Naive thymus-derived CD4-positive, alpha-beta T cell (primary cell): ENCODE data around the gene CCDC12. TPM values are rescaled to one million over a fixed set of nuclear protein-coding genes. Genes with fewer than 3 reads are reported as not detected.

Source experiments
- ATAC-seq: fragments of 150-1000 bp; cut with Tn5 transposase; 2 replicates; pipeline ENCODE4 v1.10.0; 2021; ENCODE audit warnings: mild to moderate bottlenecking, moderate library complexity
- CTCF ChIA-PET: fragments of 350-600 bp; sonication (Branson Sonifier 250); formaldehyde crosslinking; loops from one replicate; lab custom pipeline; 2021; ENCODE audit warnings: antibody characterized with exemption; lab: Charles Lee
- POLR2A ChIA-PET: fragments of 350-600 bp; sonication (Branson Sonifier 250); formaldehyde crosslinking; loops from one replicate; lab custom pipeline; 2021; ENCODE audit warnings: antibody characterized with exemption, inconsistent platforms; lab: Charles Lee
- DNase-seq, 9 donors: peaks; one replicate each; pipeline versions ENCODE4 v3.0.0 to v3.0.0-alpha.2; 2020 to 2022; ENCODE audit warnings: mixed read lengths in 1 of 9
- H3K27ac ChIP-seq: one replicate; pipeline ENCODE4 v1.7.0; 2013; ENCODE audit warnings: mild to moderate bottlenecking, low read depth, low read length, moderate library complexity
- H3K27me3 ChIP-seq, 2 donors: one replicate each; pipeline ENCODE4 v1.7.0; 2013; ENCODE audit warnings: low read length in 2 of 2, mild to moderate bottlenecking in 2 of 2, moderate library complexity in 2 of 2; ENCODE audit not compliant: control insufficient read depth in 2 of 2, insufficient read depth in 2 of 2
- H3K36me3 ChIP-seq, 3 experiments: 1 replicate in 2 of 3; 2 replicates in 1 of 3; pipeline ENCODE4 v1.7.0; 2013; ENCODE audit warnings: low read length in 3 of 3, mild to moderate bottlenecking in 3 of 3, moderate library complexity in 1 of 3; ENCODE audit not compliant: insufficient read depth in 3 of 3, control insufficient read depth in 2 of 3
- H3K4me1 ChIP-seq, 2 donors: one replicate each; pipeline ENCODE4 v1.7.0; 2013; ENCODE audit warnings: low read length in 2 of 2, mild to moderate bottlenecking in 2 of 2, moderate library complexity in 1 of 2; ENCODE audit not compliant: control insufficient read depth in 2 of 2, insufficient read depth in 2 of 2
- H3K4me3 ChIP-seq: 2 replicates; pipeline ENCODE4 v1.7.0; 2013; ENCODE audit warnings: mild to moderate bottlenecking, low read length
- H3K9me3 ChIP-seq, 3 experiments: 1 replicate in 2 of 3; 2 replicates in 1 of 3; pipeline ENCODE4 v1.7.0; 2013; ENCODE audit warnings: low read length in 3 of 3; ENCODE audit not compliant: control insufficient read depth in 2 of 3
- H3K27ac Mint-ChIP-seq, 9 donors: one replicate each; pipeline ENCODE4 v1.8.0; 2020 to 2022; ENCODE audit warnings: mixed read lengths in 9 of 9, mild to moderate bottlenecking in 8 of 9, moderate library complexity in 5 of 9, inconsistent platforms in 2 of 9
- H3K27me3 Mint-ChIP-seq, 5 donors: one replicate each; pipeline ENCODE4 v1.8.0; 2021 to 2022; ENCODE audit warnings: mixed read lengths in 5 of 5, mild to moderate bottlenecking in 1 of 5
- H3K36me3 Mint-ChIP-seq, 5 donors: one replicate each; pipeline ENCODE4 v1.8.0; 2020 to 2022; ENCODE audit warnings: mixed read lengths in 5 of 5, mild to moderate bottlenecking in 3 of 5, inconsistent platforms in 1 of 5
- H3K4me1 Mint-ChIP-seq, 7 donors: one replicate each; pipeline ENCODE4 v1.8.0; 2020 to 2022; ENCODE audit warnings: mixed read lengths in 7 of 7, mild to moderate bottlenecking in 3 of 7, inconsistent platforms in 1 of 7
- H3K4me3 Mint-ChIP-seq, 10 donors: one replicate each; pipeline ENCODE4 v1.8.0; 2020 to 2022; ENCODE audit warnings: mild to moderate bottlenecking in 10 of 10, mixed read lengths in 10 of 10, moderate library complexity in 6 of 10, inconsistent platforms in 2 of 10
- H3K9me3 Mint-ChIP-seq, 11 donors: one replicate each; pipeline ENCODE4 v1.8.0; 2020 to 2022; ENCODE audit warnings: mixed read lengths in 11 of 11, mild to moderate bottlenecking in 4 of 11, inconsistent platforms in 1 of 11, moderate library complexity in 1 of 11
- intact Hi-C, 2 donors: fragments of 100-400 bp; cut with micrococcal nuclease; formaldehyde crosslinking; loops; one replicate each; pipeline ENCODE4 v1.15.1; 2023
- polyA plus RNA-seq, 2 donors: library from polyadenylated mRNA; unstranded; fragments of 300-500 nt; fragmentation: Illumina TruSeq; gene quantifications; one replicate each; pipeline ENCODE4 v1.2.3, GENCODE V29; 2021
- total RNA-seq, 6 experiments: library from RNA in 5 of 6; stranded (reverse) in 5 of 6; gene quantifications; 1 replicate in 5 of 6; 2 replicates in 1 of 6; pipeline ENCODE4 v1.2.3 and lab custom pipeline; 2021 to 2026

Gene CCDC12
- total and polyA plus RNA-seq, 7 experiments from 2014 or later: 51.6 to 115 (median 60.2) TPM

- Mint-ChIP-seq H3K36me3 (peaks cover 9 to 45% (median 22%) of the 10 kb centered on the region in 5 donors), H3K9me3 (peaks cover 0 to 12% (median 0%) of the 10 kb centered on the region in 11 donors), H3K27me3 (no peaks in the 10 kb centered on the region), H3K27ac (peak overlapping the region in 3 of 9 donors; percentile 11 to 45 (median 38)), H3K4me3 (no peak overlapping the region), H3K4me1 (peaks cover 20 to 51% (median 39%) of the 10 kb centered on the region in 7 donors)
- DNase-seq: no peak
- Histone ChIP-seq H3K27me3 (no peaks in the 10 kb centered on the region), H3K4me1 (peaks cover 23 to 38% of the 10 kb centered on the region in 2 donors), H3K9me3 (no peaks in the 10 kb centered on the region), H3K4me3 (no peak overlapping the region), H3K27ac (no peak overlapping the region), H3K36me3 (peaks cover 27 to 68% (median 30%) of the 10 kb centered on the region in 3 experiments)
- ATAC-seq: no peak
- intact Hi-C loops: loop anchor here in 1 of 2 donors (1.0 to 5.0 kb wide), 2 partner anchors 52 to 73 kb away; partner anchors contain the start of genes CCDC12 and NBEAL2
- CTCF ChIA-PET: no interaction called here
- POLR2A ChIA-PET: no interaction called here
These were observed 51.5 kb downstream of the CCDC12 start for GRCh38 chr3:46924921-46925584.

- no peaks in the 10 kb centered on the region for H3K27me3 Mint-ChIP-seq
- ATAC-seq (peak; percentile 61), DNase-seq (peak in 6 of 9 donors; percentile 18 to 52 (median 44))
- H3K36me3 Mint-ChIP-seq: peaks cover 15 to 51% (median 26%) of the 10 kb centered on the region in 5 donors
- peaks cover 0 to 6% (median 0%) of the 10 kb centered on the region in 11 donors for H3K9me3 Mint-ChIP-seq
- ChIA-PET CTCF (interaction anchor here (1.2 to 2.3 kb wide), 3 partner anchors 51 to 75 kb away, joined by 3 to 15 read pairs (median 6); no protein-coding TSS in a partner anchor), POLR2A (interaction anchor here (1.3 kb wide), 1 partner anchor 12 kb away, joined by 4 read pairs; no protein-coding TSS in a partner anchor)
- H3K4me3 ChIP-seq: no peak overlapping the region
- intact Hi-C loops: loop anchor here (1.0 to 2.0 kb wide), 2 partner anchors 75 to 401 kb away; no protein-coding TSS in a partner anchor
- H3K9me3 ChIP-seq: no peaks in the 10 kb centered on the region
- peak overlapping the region in 5 of 9 donors; percentile 31 to 54 (median 43) for H3K27ac Mint-ChIP-seq
- H3K4me1 Mint-ChIP-seq: peaks cover 13 to 40% (median 28%) of the 10 kb centered on the region in 7 donors
- no peak overlapping the region for H3K27ac ChIP-seq
- no peak overlapping the region for H3K4me3 Mint-ChIP-seq
- peaks cover 27 to 81% (median 30%) of the 10 kb centered on the region in 3 experiments for H3K36me3 ChIP-seq
- H3K4me1 ChIP-seq: peaks cover 19 to 30% of the 10 kb centered on the region in 2 donors
- H3K27me3 ChIP-seq: no peaks in the 10 kb centered on the region
These were observed 52.8 kb downstream of the CCDC12 start for GRCh38 chr3:46923559-46924350.

GRCh38 chr3:46922871-46923558 lies 53.5 kb downstream of the CCDC12 start:
- CTCF ChIA-PET: interaction anchor here (1.2 to 2.3 kb wide), 3 partner anchors 52 to 75 kb away, joined by 3 to 15 read pairs (median 6); no protein-coding TSS in a partner anchor
- intact Hi-C loops: loop anchor here (1.0 to 2.0 kb wide), 2 partner anchors 75 to 402 kb away; no protein-coding TSS in a partner anchor
- ATAC-seq: no peak

GRCh38 chr3:46922426-46922825 lies 54.1 kb downstream of the CCDC12 start:
- Histone ChIP-seq H3K27ac (no peak overlapping the region), H3K4me3 (no peak overlapping the region), H3K36me3 (peaks cover 27 to 93% (median 30%) of the 10 kb centered on the region in 3 experiments), H3K9me3 (no peaks in the 10 kb centered on the region), H3K27me3 (no peaks in the 10 kb centered on the region), H3K4me1 (peaks cover 11 to 17% of the 10 kb centered on the region in 2 donors)
- ChIA-PET CTCF (interaction anchor here (1.5 to 2.3 kb wide), 2 partner anchors 52 to 76 kb away, joined by 3 to 15 read pairs; no protein-coding TSS in a partner anchor), POLR2A (interaction anchor here (1.3 kb wide), 1 partner anchor 13 kb away, joined by 4 read pairs; no protein-coding TSS in a partner anchor)
- DNase-seq (no peak), ATAC-seq (no peak)
- peaks cover 0 to 5% (median 0%) of the 10 kb centered on the region in 11 donors for H3K9me3 Mint-ChIP-seq
- H3K27me3 Mint-ChIP-seq: no peaks in the 10 kb centered on the region
- H3K4me3 Mint-ChIP-seq: no peak overlapping the region
- peaks cover 20 to 59% (median 33%) of the 10 kb centered on the region in 5 donors for H3K36me3 Mint-ChIP-seq
- intact Hi-C loops: loop anchor here in 1 of 2 donors (2.0 kb wide), 1 partner anchor 402 kb away; no protein-coding TSS in a partner anchor
- peak overlapping the region in 2 of 9 donors; percentile 22 to 54 for H3K27ac Mint-ChIP-seq
- peaks cover 7 to 27% (median 15%) of the 10 kb centered on the region in 7 donors for H3K4me1 Mint-ChIP-seq

More at GRCh38 chr3:46922871-46923558, 53.5 kb downstream of the CCDC12 start:
- H3K27ac ChIP-seq: no peak overlapping the region
- H3K27ac Mint-ChIP-seq: peak overlapping the region in 6 of 9 donors; percentile 31 to 54 (median 43)
- H3K9me3 Mint-ChIP-seq: peaks cover 0 to under 1% (median 0%) of the 10 kb centered on the region in 11 donors
- no peak for DNase-seq
- H3K4me3 Mint-ChIP-seq: no peak overlapping the region
- peaks cover 15 to 53% (median 27%) of the 10 kb centered on the region in 5 donors for H3K36me3 Mint-ChIP-seq
- no peak overlapping the region for H3K4me3 ChIP-seq
- POLR2A ChIA-PET: interaction anchor here (1.3 kb wide), 1 partner anchor 12 kb away, joined by 4 read pairs; no protein-coding TSS in a partner anchor
- H3K4me1 Mint-ChIP-seq: peaks cover 8 to 33% (median 21%) of the 10 kb centered on the region in 7 donors
- H3K4me1 ChIP-seq: peaks cover 14 to 23% of the 10 kb centered on the region in 2 donors
- H3K27me3 Mint-ChIP-seq: no peaks in the 10 kb centered on the region
- H3K9me3 ChIP-seq: no peaks in the 10 kb centered on the region
- peaks cover 27 to 89% (median 30%) of the 10 kb centered on the region in 3 experiments for H3K36me3 ChIP-seq
- H3K27me3 ChIP-seq: no peaks in the 10 kb centered on the region

GRCh38 chr3:46921871-46922271 lies 54.7 kb downstream of the CCDC12 start:
- ChIA-PET CTCF (no interaction called here), POLR2A (no interaction called here)
- Histone ChIP-seq H3K27ac (no peak overlapping the region), H3K27me3 (no peaks in the 10 kb centered on the region), H3K4me1 (peaks cover 5 to 12% of the 10 kb centered on the region in 2 donors), H3K36me3 (peaks cover 27 to 92% (median 36%) of the 10 kb centered on the region in 3 experiments), H3K9me3 (no peaks in the 10 kb centered on the region), H3K4me3 (no peak overlapping the region)
- no peak overlapping the region for H3K27ac Mint-ChIP-seq
- ATAC-seq (no peak), DNase-seq (no peak)
- peaks cover 20 to 65% (median 34%) of the 10 kb centered on the region in 5 donors for H3K36me3 Mint-ChIP-seq
- intact Hi-C loops: loop anchor here in 1 of 2 donors (2.0 kb wide), 1 partner anchor 403 kb away; no protein-coding TSS in a partner anchor
- H3K4me3 Mint-ChIP-seq: no peak overlapping the region
- H3K27me3 Mint-ChIP-seq: no peaks in the 10 kb centered on the region
- peaks cover 0 to 5% (median 0%) of the 10 kb centered on the region in 11 donors for H3K9me3 Mint-ChIP-seq
- H3K4me1 Mint-ChIP-seq: peaks cover 1 to 21% (median 9%) of the 10 kb centered on the region in 7 donors
